Bronchial epithelial cell (primary cell): ENCODE data around the gene PLXNA4. TPM values are rescaled to one million over a fixed set of nuclear protein-coding genes. Genes with fewer than 3 reads are reported as not detected.

Experiments used
- DNase-seq: peaks from one replicate; pipeline ENCODE4 v3.0.0-alpha.2; 2010; ENCODE audit warnings: low read depth
- FAIRE-seq: peaks from 2 replicates; lab custom pipeline; 2011; peaks lifted over from hg19 to GRCh38; lab: Jason Lieb, UNC
- H3K27me3 ChIP-seq: 2 replicates; pipeline ENCODE4 v1.5.1; 2011; ENCODE audit warnings: low read length; ENCODE audit not compliant: control insufficient read depth, insufficient read depth
- H3K36me3 ChIP-seq: 2 replicates; pipeline ENCODE4 v1.5.1; 2011; ENCODE audit warnings: low read length; ENCODE audit not compliant: control insufficient read depth, insufficient read depth
- H3K4me3 ChIP-seq: 2 replicates; pipeline ENCODE4 v1.5.1; 2011; ENCODE audit warnings: mild to moderate bottlenecking, low read depth, low read length, control low read depth
- CTCF ChIP-seq: IDR thresholded peaks from 2 replicates; pipeline ENCODE4 v1.5.1; 2011; ENCODE audit warnings: mild to moderate bottlenecking, moderate library complexity, low read length, control low read depth, inconsistent platforms; ENCODE audit not compliant: insufficient read depth, severe bottlenecking
- total RNA-seq: library from RNA; depleted of rRNA; stranded (reverse); fragments of >200 nt; gene quantifications from 2 replicates; pipeline ENCODE4 v1.2.1, GENCODE V29; 2014

The PLXNA4 gene
- total RNA-seq, 1 donor from 2014 or later = under 0.01 TPM

DNA sequence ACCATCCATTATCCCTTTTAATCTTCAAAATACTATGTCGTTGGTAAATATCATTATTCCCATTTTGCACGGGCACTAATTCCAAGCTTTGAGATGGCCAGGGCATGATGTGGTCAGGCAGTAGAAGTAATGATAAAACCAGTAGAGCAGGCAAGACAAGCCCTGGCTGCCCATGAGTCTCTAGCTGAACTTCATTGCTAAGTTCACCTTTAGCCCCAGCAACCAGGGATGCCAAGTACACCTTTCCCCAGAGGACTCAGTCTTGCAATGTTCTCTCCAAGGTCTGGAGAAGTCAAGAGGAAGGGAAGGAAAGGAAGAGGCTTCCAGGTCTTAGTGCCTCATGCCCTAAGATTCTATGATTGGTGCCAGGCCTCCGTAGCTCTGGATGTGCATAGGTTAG, 203.2 kb downstream of the PLXNA4 start:
- no peak overlapping the region for H3K4me3 ChIP-seq
- H3K36me3 ChIP-seq = no peaks in the 10 kb centered on the region
- DNase-seq = no peak
- no peaks in the 10 kb centered on the region for H3K27me3 ChIP-seq
- FAIRE-seq = peak; percentile 64
- no peak for TF ChIP-seq CTCF

GRCh38 chr7:132371948-132372347, 204.3 kb downstream of the PLXNA4 start:
- Histone ChIP-seq H3K36me3 (no peaks in the 10 kb centered on the region), H3K4me3 (no peak overlapping the region), H3K27me3 (no peaks in the 10 kb centered on the region)
- no peak for TF ChIP-seq CTCF
- DNase-seq (no peak), FAIRE-seq (no peak)

DNA sequence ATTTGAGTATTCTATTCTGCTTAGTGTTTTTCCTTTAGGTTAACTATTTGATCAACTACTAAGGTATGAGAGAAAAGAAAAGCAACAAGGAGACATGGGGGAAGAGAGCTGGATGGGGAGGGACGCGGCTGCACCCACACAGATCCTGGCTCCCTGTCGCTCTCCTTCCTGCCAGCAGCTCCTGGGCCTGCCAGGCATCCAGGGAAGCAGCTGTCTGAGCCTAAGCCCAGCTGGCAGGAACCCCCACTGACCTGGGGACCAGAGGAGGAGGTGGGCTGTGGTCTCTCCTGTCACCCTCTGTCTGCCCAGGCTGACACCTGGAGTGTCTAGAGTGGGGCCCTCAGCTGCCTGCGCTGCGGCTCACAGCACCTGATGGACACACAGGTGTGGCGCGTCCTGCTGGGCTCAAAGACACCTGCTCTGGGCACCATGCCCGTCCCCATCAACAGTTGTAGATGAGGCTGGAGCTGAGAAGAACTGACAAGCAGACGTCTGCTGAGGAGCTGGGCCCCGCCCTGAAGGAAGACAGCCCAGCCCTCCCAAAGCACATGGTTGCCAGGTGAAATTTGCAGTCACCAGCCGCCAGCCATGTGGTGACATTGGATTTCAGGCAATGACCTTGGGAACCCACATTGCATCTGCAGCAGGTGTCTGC, 207.9 kb downstream of the PLXNA4 start:
- Histone ChIP-seq H3K27me3 (no peaks in the 10 kb centered on the region), H3K4me3 (no peak overlapping the region), H3K36me3 (no peaks in the 10 kb centered on the region)
- TF ChIP-seq CTCF = no peak
- FAIRE-seq (no peak), DNase-seq (no peak)

- H3K4me3 ChIP-seq = no peak overlapping the region
- DNase-seq (no peak), FAIRE-seq (no peak)
Measured at GRCh38 chr7:132367795-132368194, 208.5 kb downstream of the PLXNA4 start.

GRCh38 chr7:132367004-132367403, 209.3 kb downstream of the PLXNA4 start:
- DNase-seq (no peak), FAIRE-seq (no peak)
- no peak for TF ChIP-seq CTCF
- H3K36me3 ChIP-seq = no peaks in the 10 kb centered on the region
- H3K4me3 ChIP-seq = no peak overlapping the region
- no peaks in the 10 kb centered on the region for H3K27me3 ChIP-seq

More at GRCh38 chr7:132367795-132368194, 208.5 kb downstream of the PLXNA4 start:
- H3K27me3 ChIP-seq = no peaks in the 10 kb centered on the region
- TF ChIP-seq CTCF = no peak
- H3K36me3 ChIP-seq = no peaks in the 10 kb centered on the region

- no peak for TF ChIP-seq CTCF
- FAIRE-seq (no peak), DNase-seq (no peak)
- no peaks in the 10 kb centered on the region for H3K27me3 ChIP-seq
- H3K36me3 ChIP-seq = no peaks in the 10 kb centered on the region
- no peak overlapping the region for H3K4me3 ChIP-seq
Measured at GRCh38 chr7:132364226-132364625, 212.0 kb downstream of the PLXNA4 start.
